HG03565 (cell line): Measurements from ENCODE around the gene IRS1.

Experiments used
- ATAC-seq: cut with Tn5 transposase; IDR thresholded peaks from one replicate; pipeline ENCODE4 v1.9.1; 2021; ENCODE audit warnings: mild to moderate bottlenecking, moderate library complexity; ENCODE audit not compliant: unreplicated experiment

IRS1 gene

GRCh38 chr2:226791487-226792081 lies 8.0 kb downstream of the IRS1 start:
- peak; percentile 95 for ATAC-seq

- peak; percentile 54 for ATAC-seq
Observed at GRCh38 chr2:226791056-226791486, 8.5 kb downstream of the IRS1 start.

- no peak for ATAC-seq
Observed at GRCh38 chr2:226790431-226790830, 9.2 kb downstream of the IRS1 start.

GRCh38 chr2:226790011-226790410 lies 9.6 kb downstream of the IRS1 start:
- ATAC-seq, result no peak

- ATAC-seq, result no peak
Observed at GRCh38 chr2:226788881-226789490, 10.6 kb downstream of the IRS1 start.

- no peak for ATAC-seq
Observed at GRCh38 chr2:226788064-226788463, 11.6 kb downstream of the IRS1 start.

GRCh38 chr2:226783885-226784284 lies 15.7 kb downstream of the IRS1 start:
- ATAC-seq, result no peak

- ATAC-seq, result no peak
Observed at GRCh38 chr2:226782092-226782713, 17.4 kb downstream of the IRS1 start.

- ATAC-seq, result no peak
Observed at GRCh38 chr2:226780431-226780830, 19.2 kb downstream of the IRS1 start.

GRCh38 chr2:226777611-226778010 lies 22.0 kb downstream of the IRS1 start:
- no peak for ATAC-seq

- no peak for ATAC-seq
Observed at GRCh38 chr2:226776104-226776503, 23.5 kb downstream of the IRS1 start.

- no peak for ATAC-seq
Observed at GRCh38 chr2:226775032-226775509, 24.5 kb downstream of the IRS1 start.

- ATAC-seq, result peak; percentile 8
Observed at GRCh38 chr2:226773291-226773690, 26.3 kb downstream of the IRS1 start.

GRCh38 chr2:226772389-226773179 lies 27.0 kb downstream of the IRS1 start:
- peak; percentile 99 for ATAC-seq

GRCh38 chr2:226771067-226771466 lies 28.6 kb downstream of the IRS1 start:
- ATAC-seq, result no peak

- no peak for ATAC-seq
Observed at GRCh38 chr2:226767056-226767813, 32.4 kb downstream of the IRS1 start.

GRCh38 chr2:226766352-226767055 lies 33.1 kb downstream of the IRS1 start:
- ATAC-seq, result no peak

GRCh38 chr2:226763320-226763719 lies 36.3 kb downstream of the IRS1 start:
- no peak for ATAC-seq

GRCh38 chr2:226761195-226761583 lies 38.4 kb downstream of the IRS1 start:
- no peak for ATAC-seq
